H1 (cell line): ENCODE measurements around the gene H2AZ2. TPM values are rescaled to one million over a fixed set of nuclear protein-coding genes. Genes with fewer than 3 reads are reported as not detected.
A peak's percentile ranks its signal among the peaks of the same experiment; 100 is the strongest.

Experiments
- CTCF ChIA-PET: fragments of 300-600 bp; sonication (Branson Sonifier 250); formaldehyde crosslinking; loops from one replicate; lab custom pipeline; 2021; ENCODE audit not compliant: partially characterized antibody; lab: Charles Lee
- POLR2A ChIA-PET: fragments of 300-600 bp; sonication (Branson Sonifier 250); formaldehyde crosslinking; loops from one replicate; lab custom pipeline; 2021; ENCODE audit warnings: inconsistent platforms; ENCODE audit not compliant: partially characterized antibody; lab: Charles Lee
- DNase-seq, 2 experiments: peaks; one replicate each; pipeline versions ENCODE4 v3.0.0 to v3.0.0-alpha.2; 2010 to 2022; ENCODE audit warnings: low spot score in 2 of 2, low read depth in 1 of 2, mixed read lengths in 1 of 2
- FAIRE-seq: peaks from 2 replicates; lab custom pipeline; 2011; peaks lifted over from hg19 to GRCh38; lab: Jason Lieb, UNC
- H2AFZ ChIP-seq: 2 replicates; pipeline ENCODE4 v1.8.1; 2012; ENCODE audit warnings: low read length, inconsistent platforms
- H2AK5ac ChIP-seq: 2 replicates; pipeline ENCODE4 v1.6.1; 2013; ENCODE audit warnings: low read depth, low read length
- H2BK120ac ChIP-seq: replicated peaks from 2 replicates; pipeline ENCODE3; 2013; ENCODE audit warnings: low read depth, low read length, inconsistent platforms
- H2BK12ac ChIP-seq: 2 replicates; pipeline ENCODE4 v1.6.1; 2013; ENCODE audit warnings: low read depth, low read length
- H2BK15ac ChIP-seq: 2 replicates; pipeline ENCODE4 v1.6.1; 2013; ENCODE audit warnings: low read length
- H2BK20ac ChIP-seq: 2 replicates; pipeline ENCODE4 v1.6.1; 2013; ENCODE audit warnings: low read length
- H2BK5ac ChIP-seq: 2 replicates; pipeline ENCODE4 v1.6.1; 2013; ENCODE audit warnings: low read depth, low read length
- H3K14ac ChIP-seq: 2 replicates; pipeline ENCODE4 v1.6.1; 2013; ENCODE audit warnings: inconsistent platforms; ENCODE audit not compliant: insufficient read length
- H3K18ac ChIP-seq: 2 replicates; pipeline ENCODE4 v1.6.1; 2013; ENCODE audit warnings: low read length; ENCODE audit errors: extremely low read depth
- H3K23ac ChIP-seq: 2 replicates; pipeline ENCODE4 v1.6.1; 2013; ENCODE audit warnings: inconsistent platforms; ENCODE audit not compliant: insufficient read length
- H3K23me2 ChIP-seq: 2 replicates; pipeline ENCODE4 v1.6.1; 2013; ENCODE audit warnings: low read depth, low read length
- H3K27ac ChIP-seq: 2 replicates; pipeline ENCODE4 v1.6.1; 2011; ENCODE audit warnings: low read depth, low read length, inconsistent platforms
- H3K27me3 ChIP-seq, 4 experiments: replicated peaks in 1 of 4; 1 replicate in 1 of 4; 2 replicates in 3 of 4; pipeline versions ENCODE4 v1.6.1 to v1.8.1; 2011 to 2013; ENCODE audit warnings: low read length in 3 of 4, mild to moderate bottlenecking in 3 of 4, inconsistent platforms in 2 of 4, mixed read lengths in 2 of 4, moderate library complexity in 1 of 4; ENCODE audit not compliant: control insufficient read depth in 3 of 4, insufficient read depth in 3 of 4; ENCODE audit errors: extremely low read depth in 1 of 4
- H3K36me3 ChIP-seq, 4 experiments: 2 replicates each; pipeline versions ENCODE4 v1.6.1 to v1.8.1; 2011 to 2013; ENCODE audit warnings: mild to moderate bottlenecking in 4 of 4, low read length in 3 of 4, moderate library complexity in 2 of 4, control low read depth in 1 of 4, inconsistent platforms in 1 of 4; ENCODE audit not compliant: insufficient read depth in 4 of 4, control insufficient read depth in 2 of 4
- H3K4ac ChIP-seq: replicated peaks from 2 replicates; pipeline ENCODE3; 2013; ENCODE audit warnings: low read length, low read depth, mixed read lengths, inconsistent platforms; ENCODE audit not compliant: insufficient read length
- H3K4me1 ChIP-seq, 4 experiments: replicated peaks in 1 of 4; 1 replicate in 1 of 4; 2 replicates in 3 of 4; pipeline versions ENCODE4 v1.6.1 to v1.8.1; 2011 to 2013; ENCODE audit warnings: low read length in 3 of 4, inconsistent platforms in 2 of 4, mixed read lengths in 1 of 4; ENCODE audit not compliant: insufficient read depth in 4 of 4, control insufficient read depth in 3 of 4
- H3K4me2 ChIP-seq, 2 experiments: 2 replicates each; pipeline versions ENCODE4 v1.6.1 to v1.8.1; 2011 to 2013; ENCODE audit warnings: low read depth in 2 of 2, low read length in 2 of 2, control low read depth in 1 of 2, inconsistent platforms in 1 of 2, mild to moderate bottlenecking in 1 of 2; ENCODE audit not compliant: insufficient read depth in 1 of 2
- H3K4me3 ChIP-seq, 4 experiments: fragments of 200-600, 300-600 bp in 1 of 4; sonication (generic), shearing (Covaris generic), sonication (Bioruptor Twin) in 1 of 4; 2 replicates each; pipeline versions ENCODE4 v1.5.1 to v1.8.1; 2011 to 2016; ENCODE audit warnings: low read length in 4 of 4, low read depth in 3 of 4, control low read depth in 2 of 4, inconsistent platforms in 2 of 4, mild to moderate bottlenecking in 2 of 4, mixed read lengths in 1 of 4, moderate library complexity in 1 of 4; ENCODE audit not compliant: insufficient read depth in 2 of 4; ENCODE audit errors: extremely low read depth in 1 of 4
- H3K56ac ChIP-seq: replicated peaks from 2 replicates; pipeline ENCODE3; 2013; ENCODE audit warnings: low read depth, mild to moderate bottlenecking, mixed read lengths, low read length, inconsistent platforms; ENCODE audit not compliant: insufficient read length
- H3K79me1 ChIP-seq: 2 replicates; pipeline ENCODE4 v1.6.1; 2013; ENCODE audit warnings: low read depth, low read length, control low read depth
- H3K79me2 ChIP-seq, 2 experiments: 2 replicates each; pipeline versions ENCODE4 v1.6.1 to v1.8.1; 2012 to 2013; ENCODE audit warnings: low read length in 2 of 2, mild to moderate bottlenecking in 2 of 2, inconsistent platforms in 1 of 2; ENCODE audit not compliant: insufficient read depth in 2 of 2, control insufficient read depth in 1 of 2
- H3K9ac ChIP-seq, 4 experiments: replicated peaks in 1 of 4; 1 replicate in 1 of 4; 2 replicates in 3 of 4; pipeline versions ENCODE4 v1.6.1 to v1.8.1; 2011 to 2013; ENCODE audit warnings: low read depth in 3 of 4, low read length in 3 of 4, control low read depth in 2 of 4, mild to moderate bottlenecking in 2 of 4, moderate library complexity in 2 of 4, inconsistent platforms in 1 of 4; ENCODE audit errors: extremely low read depth in 1 of 4
- H3K9me3 ChIP-seq, 2 experiments: 2 replicates each; pipeline versions ENCODE4 v1.6.1 to v1.8.1; 2012 to 2013; ENCODE audit warnings: mild to moderate bottlenecking in 2 of 2, moderate library complexity in 2 of 2, control low read depth in 1 of 2, inconsistent platforms in 1 of 2, low read depth in 1 of 2, low read length in 1 of 2, mixed read lengths in 1 of 2; ENCODE audit not compliant: insufficient read depth in 2 of 2
- H4K20me1 ChIP-seq, 2 experiments: replicated peaks in 1 of 2; 2 replicates each; pipeline versions ENCODE3 to v1.8.1; 2011 to 2013; ENCODE audit warnings: inconsistent platforms in 2 of 2, low read length in 2 of 2, mild to moderate bottlenecking in 1 of 2; ENCODE audit not compliant: insufficient read depth in 2 of 2, control insufficient read depth in 1 of 2
- H4K5ac ChIP-seq: 2 replicates; pipeline ENCODE4 v1.6.1; 2013; ENCODE audit warnings: low read length, low read depth, mixed read lengths, inconsistent platforms; ENCODE audit not compliant: insufficient read length
- H4K8ac ChIP-seq: 2 replicates; pipeline ENCODE4 v1.8.0; 2013; ENCODE audit warnings: mild to moderate bottlenecking, moderate library complexity, low read length, inconsistent platforms; ENCODE audit not compliant: insufficient read depth; ENCODE audit errors: extremely low read depth
- H4K91ac ChIP-seq: replicated peaks from 2 replicates; pipeline ENCODE3; 2013; ENCODE audit warnings: low read length, mixed read lengths, inconsistent platforms; ENCODE audit not compliant: insufficient read length
- BCL11A ChIP-seq, 2 experiments: IDR thresholded peaks; one replicate each; pipeline ENCODE4 v1.6.1; 2011; ENCODE audit warnings: low read depth in 2 of 2, low read length in 2 of 2, mild to moderate bottlenecking in 2 of 2
- EZH2 ChIP-seq: fragments of 200-600 bp; sonication (generic); IDR thresholded peaks from 2 replicates; pipeline ENCODE4 v1.7.1; 2012; ENCODE audit warnings: low read depth, mild to moderate bottlenecking, moderate library complexity, low read length, inconsistent platforms; ENCODE audit not compliant: severe bottlenecking
- FOSL1 ChIP-seq: IDR thresholded peaks from 2 replicates; pipeline ENCODE4 v1.6.1; 2011; ENCODE audit warnings: mild to moderate bottlenecking, low read depth, low read length, moderate library complexity; ENCODE audit not compliant: insufficient read depth
- KDM1A ChIP-seq: fragments of 200-600, 300-600 bp; sonication (generic); IDR thresholded peaks from 2 replicates; pipeline ENCODE4 v1.7.1; 2016; ENCODE audit warnings: mild to moderate bottlenecking, low read length, borderline replicate concordance
- SAP30 ChIP-seq: fragments of 300-600 bp; sonication (generic); IDR thresholded peaks from 2 replicates; pipeline ENCODE4 v1.7.1; 2012; ENCODE audit warnings: low read length, moderate library complexity, mild to moderate bottlenecking, inconsistent platforms; ENCODE audit not compliant: insufficient read depth, insufficient replicate concordance
- SIX5 ChIP-seq: IDR thresholded peaks from 2 replicates; pipeline ENCODE4 v1.6.1; 2011; ENCODE audit warnings: mild to moderate bottlenecking, low read depth, low read length
- TBP ChIP-seq: IDR thresholded peaks from 2 replicates; pipeline ENCODE4 v1.6.1; 2011; ENCODE audit warnings: low read depth, low read length, improper control_type of control experiment
- USF2 ChIP-seq: IDR thresholded peaks from 2 replicates; pipeline ENCODE4 v1.6.1; 2011; ENCODE audit warnings: low read length, improper control_type of control experiment
- WGBS, 2 experiments: shearing (Covaris generic) in 1 of 2; methylation state at CpG; one replicate each; pipeline versions ENCODE4 v1.1.6 to v1.1.7; 2013 to 2015; ENCODE audit warnings: low lambda C conversion rate in 2 of 2, mixed read lengths in 2 of 2, inconsistent platforms in 1 of 2, low coverage in 1 of 2, missing lambda C conversion rate in 1 of 2; ENCODE audit not compliant: insufficient replicate concordance in 2 of 2, insufficient coverage in 1 of 2, insufficient read length in 1 of 2; ENCODE audit errors: extremely low coverage in 1 of 2, missing lambda C conversion rate in 1 of 2; 5-methylcytosine and 5-hydroxymethylcytosine counted together
- polyA plus RNA-seq, 7 experiments: library from polyadenylated mRNA; depleted of rRNA in 3 of 7; stranded (reverse) in 5 of 7; unstranded in 2 of 7; fragments of >200 nt in 5 of 7; fragments of 200-250 nt in 2 of 7; gene quantifications; 1 replicate in 5 of 7; 2 replicates in 1 of 7; 4 replicates in 1 of 7; pipeline versions ENCODE4 v1.2.1 to v1.2.3, GENCODE V29; 2011 to 2013; ENCODE audit warnings: missing spikeins in 2 of 7, mixed read lengths in 2 of 7
- total RNA-seq: library from RNA; stranded (reverse); fragmentation: NEBNext Ultra II Directional; extraction: Animal tissue kit (Norgen Biotek cat#: 25700); gene quantifications from 2 replicates; pipeline ENCODE4 v1.2.1, GENCODE V29; 2021

Gene H2AZ2
- total and polyA plus RNA-seq, 2 of the 8 experiments (the other 6 are each of a cell fraction or from before 2014, with no cell fraction given): 168 to 187 TPM

DNA sequence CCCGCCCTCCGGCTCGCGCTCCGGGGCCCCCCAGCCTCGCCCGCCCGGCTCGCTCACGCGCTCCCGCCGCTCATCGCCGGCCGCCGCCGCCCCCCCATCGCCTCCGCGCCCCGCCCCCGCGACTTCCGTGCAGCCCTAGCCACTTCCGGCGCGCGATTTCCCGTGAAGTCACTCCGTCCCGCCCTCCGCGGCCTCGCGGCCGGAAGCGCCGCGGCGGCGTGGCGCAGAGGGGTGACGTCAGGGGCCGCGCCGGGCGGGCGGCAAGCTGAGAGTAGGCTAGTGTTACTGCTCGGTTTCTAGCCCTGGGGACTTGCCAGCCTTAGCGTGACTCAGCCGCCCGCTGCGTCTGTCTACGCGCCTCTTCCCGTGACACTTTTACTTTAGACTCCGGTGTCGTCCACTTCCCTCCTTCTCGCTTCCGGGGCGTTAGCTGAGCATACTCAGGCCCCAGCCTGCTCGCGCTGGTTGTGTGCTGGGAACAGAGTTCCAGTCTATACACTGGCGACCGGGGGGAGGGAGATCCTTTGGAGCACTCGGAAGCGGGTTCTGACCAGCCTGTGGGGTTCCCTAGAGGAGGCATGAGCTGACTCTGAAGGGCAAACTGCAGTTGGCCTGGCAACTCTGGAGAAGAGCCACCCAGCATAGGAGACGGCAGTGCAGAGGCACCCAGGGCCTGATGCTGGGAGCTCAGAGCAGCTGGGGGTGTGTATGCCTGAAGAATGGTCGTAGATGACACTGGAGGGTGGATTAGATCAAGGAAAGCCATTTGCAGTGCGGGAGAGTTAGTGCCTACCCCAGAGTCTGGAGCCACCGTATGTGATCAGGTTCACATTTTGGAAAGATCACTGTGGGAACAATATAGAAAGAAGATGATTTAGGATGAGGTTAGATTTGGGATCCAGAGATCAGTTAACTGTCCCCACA, 37.8 kb upstream of the H2AZ2 start, which contains the start of gene PURB:
Gene PURB, minus strand, starts transcription at position 137 of the 924 bp plus-strand sequence. CDS start 182 bp downstream, outside the sequence.
- Histone ChIP-seq H3K4me2 (peak within 1 kb of the TSS; percentile 91 to 98), H4K91ac (peak within 1 kb of the TSS; percentile 47), H3K4me3 (peak within 1 kb of the TSS; percentile 67 to 94 (median 86)), H2BK120ac (no peak within 1 kb of the TSS), H3K36me3 (peaks cover 0 to 16% (median 0%) of the 10 kb centered on the region in 4 experiments; a peak in 3 of 8 replicates), H2AFZ (peak within 1 kb of the TSS; percentile 80; the same call in 1 of the 2 replicates), H2BK15ac (no peak within 1 kb of the TSS), H3K79me1 (peaks cover 9% of the 10 kb centered on the region; the same call in 1 of the 2 replicates), H4K5ac (peak within 1 kb of the TSS; percentile 41), H4K20me1 (peaks cover 2 to 11% of the 10 kb centered on the region in 2 experiments), H3K4me1 (peaks cover 1 to 11% (median 5%) of the 10 kb centered on the region in 4 experiments; a peak in 5 of 7 replicates), H4K8ac (peak within 1 kb of the TSS; percentile 97), H2BK5ac (peak within 1 kb of the TSS; percentile 95), H3K9me3 (no peaks in the 10 kb centered on the region), H3K27ac (peak within 1 kb of the TSS; percentile 92), H2AK5ac (no peak within 1 kb of the TSS), H3K23ac (no peak within 1 kb of the TSS), H2BK12ac (peak within 1 kb of the TSS; percentile 23; the same call in 1 of the 2 replicates), H3K4ac (peak within 1 kb of the TSS; percentile 13), H3K79me2 (peaks cover 15 to 40% of the 10 kb centered on the region in 2 experiments), H3K27me3 (no peaks in the 10 kb centered on the region), H3K14ac (no peak within 1 kb of the TSS), H3K56ac (peak within 1 kb of the TSS; percentile 35), H3K23me2 (peaks cover 5% of the 10 kb centered on the region; the same call in 1 of the 2 replicates), H3K9ac (peak within 1 kb of the TSS; percentile 90 to 95 (median 92)), H2BK20ac (no peak within 1 kb of the TSS), H3K18ac (peak within 1 kb of the TSS; percentile 26; the same call in 1 of the 2 replicates)
- ChIA-PET POLR2A (interaction anchor here (0.8 to 3.4 kb wide), 19 partner anchors 9 to 308 kb away, joined by 3 to 53 read pairs (median 4); partner anchors contain the start of gene H2AZ2), CTCF (interaction anchor here (1.0 to 1.4 kb wide), 4 partner anchors 27 to 116 kb away, joined by 3 to 5 read pairs (median 3); no protein-coding TSS in a partner anchor)
- 4% methylated on average over 41 of the region's 72 CpGs; no CpG with 5 or more reads in 1 of the 2 experiments for WGBS, 2 experiments
- no peak for FAIRE-seq
- DNase-seq: peak; percentile 70 to 94
- TF ChIP-seq SIX5 (0 out of 2 replicates have a peak, but pooled peaks have one; percentile 3), BCL11A (IDR thresholded peaks at IDR 0.05; ENCODE audit: low read depth in 2 of 2, low read length in 2 of 2) (no peak), TBP (peak; percentile 77), EZH2 (no peak), USF2 (no peak), FOSL1 (peak; percentile 80; the same call in 1 of the 2 replicates), KDM1A (no peak), SAP30 (no peak)
